ENCODE results near the gene ATP9A. TPM values are rescaled to one million over a fixed set of nuclear protein-coding genes. Genes with fewer than 3 reads are reported as not detected.

ATP9A gene
- total RNA-seq, 1 donor from 2014 or later: 37.6 TPM

DNA sequence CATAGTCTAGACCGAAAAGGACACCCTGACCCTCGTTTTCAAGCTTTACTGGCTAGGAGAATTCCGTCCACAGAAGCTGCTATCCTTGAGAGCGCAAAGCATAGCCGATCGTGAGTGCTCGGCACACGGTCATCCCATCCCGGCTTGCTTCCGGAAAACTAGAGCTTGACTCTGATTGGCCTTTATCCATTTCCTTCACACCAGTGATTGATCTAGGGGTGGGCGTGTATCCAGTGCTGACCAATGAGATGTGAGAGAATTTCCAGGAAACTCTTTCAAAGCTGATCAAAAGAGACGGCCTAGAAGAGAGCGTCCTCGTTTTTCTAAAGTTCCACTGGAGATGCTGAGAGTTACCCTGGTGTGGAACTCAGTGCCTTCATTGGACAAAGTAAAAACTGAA lies 184.7 kb downstream of the ATP9A start:
- no peak for DNase-seq (ENCODE audit: low read depth)
- TF ChIP-seq, protein P1, sequence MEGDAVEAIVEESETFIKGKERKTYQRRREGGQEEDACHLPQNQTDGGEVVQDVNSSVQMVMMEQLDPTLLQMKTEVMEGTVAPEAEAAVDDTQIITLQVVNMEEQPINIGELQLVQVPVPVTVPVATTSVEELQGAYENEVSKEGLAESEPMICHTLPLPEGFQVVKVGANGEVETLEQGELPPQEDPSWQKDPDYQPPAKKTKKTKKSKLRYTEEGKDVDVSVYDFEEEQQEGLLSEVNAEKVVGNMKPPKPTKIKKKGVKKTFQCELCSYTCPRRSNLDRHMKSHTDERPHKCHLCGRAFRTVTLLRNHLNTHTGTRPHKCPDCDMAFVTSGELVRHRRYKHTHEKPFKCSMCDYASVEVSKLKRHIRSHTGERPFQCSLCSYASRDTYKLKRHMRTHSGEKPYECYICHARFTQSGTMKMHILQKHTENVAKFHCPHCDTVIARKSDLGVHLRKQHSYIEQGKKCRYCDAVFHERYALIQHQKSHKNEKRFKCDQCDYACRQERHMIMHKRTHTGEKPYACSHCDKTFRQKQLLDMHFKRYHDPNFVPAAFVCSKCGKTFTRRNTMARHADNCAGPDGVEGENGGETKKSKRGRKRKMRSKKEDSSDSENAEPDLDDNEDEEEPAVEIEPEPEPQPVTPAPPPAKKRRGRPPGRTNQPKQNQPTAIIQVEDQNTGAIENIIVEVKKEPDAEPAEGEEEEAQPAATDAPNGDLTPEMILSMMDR (IDR thresholded peaks at IDR 0.05; ENCODE audit: insufficient read depth, low read length, poor library complexity, severe bottlenecking): no peak
- Histone ChIP-seq H3K36me3 (ENCODE audit: control insufficient read depth, insufficient read depth, low read length) (no peaks in the 10 kb centered on the region), H3K27me3 (ENCODE audit: control insufficient read depth, insufficient read depth, low read length) (no peaks in the 10 kb centered on the region), H3K4me3 (ENCODE audit: low read depth, low read length) (no peak overlapping the region)

DNA sequence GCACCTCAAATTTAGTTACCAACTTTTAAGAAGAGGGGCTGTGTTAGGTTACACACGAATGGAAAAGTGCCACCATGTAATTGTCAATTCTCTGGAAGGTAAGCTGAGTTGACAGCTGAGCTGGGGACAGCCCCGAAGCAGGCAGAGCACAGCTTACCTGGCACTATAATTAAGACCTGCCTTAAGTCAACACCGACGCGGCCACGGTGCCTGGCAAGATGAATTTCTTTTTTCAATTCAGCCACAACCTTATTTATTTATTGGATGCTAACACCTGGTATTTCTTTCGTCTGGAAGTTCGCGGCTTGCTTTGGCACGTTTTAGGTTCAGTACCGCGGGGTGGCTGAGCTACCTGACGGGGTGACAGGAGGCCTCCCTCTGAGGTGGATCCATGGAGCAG lies 185.1 kb downstream of the ATP9A start:
- no peak overlapping the region for H3K4me3 ChIP-seq (ENCODE audit: low read depth, low read length)
- DNase-seq (ENCODE audit: low read depth): no peak
- TF ChIP-seq, protein P1 (IDR thresholded peaks at IDR 0.05; ENCODE audit: insufficient read depth, low read length, poor library complexity, severe bottlenecking): no peak
- no peaks in the 10 kb centered on the region for H3K36me3 ChIP-seq (ENCODE audit: control insufficient read depth, insufficient read depth, low read length)
- H3K27me3 ChIP-seq (ENCODE audit: control insufficient read depth, insufficient read depth, low read length): no peaks in the 10 kb centered on the region

DNA sequence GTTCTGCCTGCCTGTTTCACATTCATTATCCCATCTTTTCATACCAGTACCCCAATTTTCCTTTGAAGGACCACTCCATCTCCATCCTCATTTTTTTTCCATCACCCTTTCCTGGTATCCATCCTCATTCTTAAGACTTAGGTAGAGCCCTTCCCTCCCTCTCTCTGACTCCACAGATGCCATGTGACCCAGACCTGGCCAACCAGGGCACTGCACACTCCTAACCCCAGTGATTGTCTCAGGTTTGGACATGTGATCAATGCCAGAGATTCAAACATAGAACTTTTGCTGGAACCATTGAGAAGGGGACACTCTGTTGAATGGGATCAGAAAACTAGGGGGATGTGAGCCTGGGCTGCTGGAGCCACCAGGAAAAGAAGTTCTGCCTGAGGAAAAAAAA lies 186.6 kb downstream of the ATP9A start:
- TF ChIP-seq, protein P1 (IDR thresholded peaks at IDR 0.05; ENCODE audit: insufficient read depth, low read length, poor library complexity, severe bottlenecking): no peak
- DNase-seq (ENCODE audit: low read depth): no peak
- no peaks in the 10 kb centered on the region for H3K36me3 ChIP-seq (ENCODE audit: control insufficient read depth, insufficient read depth, low read length)
- H3K27me3 ChIP-seq (ENCODE audit: control insufficient read depth, insufficient read depth, low read length): no peaks in the 10 kb centered on the region
- no peak overlapping the region for H3K4me3 ChIP-seq (ENCODE audit: low read depth, low read length)

DNA sequence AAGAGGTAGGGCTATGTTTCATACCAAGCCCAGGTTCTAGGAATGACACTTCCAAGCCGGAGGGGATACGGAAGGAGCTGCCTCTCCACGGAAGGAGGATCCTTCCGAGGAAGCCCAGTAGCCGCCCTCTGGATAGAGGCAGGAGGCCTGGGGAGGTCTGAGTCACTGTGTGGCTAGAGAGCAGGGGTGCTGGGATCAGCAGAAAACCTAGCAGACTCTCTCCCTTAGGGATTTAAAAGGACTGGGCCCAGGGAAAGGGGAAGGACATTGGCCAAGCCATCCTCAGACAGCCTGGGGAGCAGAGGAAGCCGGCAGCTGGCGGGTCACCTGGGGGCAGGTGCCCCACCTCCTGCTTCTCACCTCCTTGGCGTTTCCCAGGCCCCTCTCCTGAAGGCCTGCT lies 189.1 kb downstream of the ATP9A start:
- Histone ChIP-seq H3K27me3 (ENCODE audit: control insufficient read depth, insufficient read depth, low read length) (no peaks in the 10 kb centered on the region), H3K4me3 (ENCODE audit: low read depth, low read length) (no peak overlapping the region), H3K36me3 (ENCODE audit: control insufficient read depth, insufficient read depth, low read length) (no peaks in the 10 kb centered on the region)
- no peak for DNase-seq (ENCODE audit: low read depth)
- TF ChIP-seq, protein P1 (IDR thresholded peaks at IDR 0.05; ENCODE audit: insufficient read depth, low read length, poor library complexity, severe bottlenecking): no peak

DNA sequence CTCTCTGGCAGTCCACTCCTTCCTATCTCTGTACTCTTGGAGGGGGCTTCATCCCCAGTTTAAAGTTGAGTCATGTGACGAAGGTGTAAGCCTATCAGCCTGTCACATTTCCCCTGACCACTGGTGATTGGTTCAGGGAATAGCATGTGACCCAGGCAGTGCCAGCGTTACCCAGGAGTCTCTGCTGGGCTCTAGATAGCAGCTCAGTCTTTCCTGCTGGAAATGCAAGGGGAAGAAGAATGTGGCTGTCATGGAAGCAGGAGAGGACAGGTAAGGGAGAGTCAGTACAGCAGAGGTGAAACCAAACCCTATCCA lies 190.1 kb downstream of the ATP9A start:
- no peaks in the 10 kb centered on the region for H3K36me3 ChIP-seq (ENCODE audit: control insufficient read depth, insufficient read depth, low read length)
- H3K4me3 ChIP-seq (ENCODE audit: low read depth, low read length): no peak overlapping the region
- H3K27me3 ChIP-seq (ENCODE audit: control insufficient read depth, insufficient read depth, low read length): no peaks in the 10 kb centered on the region
- TF ChIP-seq, protein P1 (IDR thresholded peaks at IDR 0.05; ENCODE audit: insufficient read depth, low read length, poor library complexity, severe bottlenecking): no peak
- DNase-seq (ENCODE audit: low read depth): no peak

DNA sequence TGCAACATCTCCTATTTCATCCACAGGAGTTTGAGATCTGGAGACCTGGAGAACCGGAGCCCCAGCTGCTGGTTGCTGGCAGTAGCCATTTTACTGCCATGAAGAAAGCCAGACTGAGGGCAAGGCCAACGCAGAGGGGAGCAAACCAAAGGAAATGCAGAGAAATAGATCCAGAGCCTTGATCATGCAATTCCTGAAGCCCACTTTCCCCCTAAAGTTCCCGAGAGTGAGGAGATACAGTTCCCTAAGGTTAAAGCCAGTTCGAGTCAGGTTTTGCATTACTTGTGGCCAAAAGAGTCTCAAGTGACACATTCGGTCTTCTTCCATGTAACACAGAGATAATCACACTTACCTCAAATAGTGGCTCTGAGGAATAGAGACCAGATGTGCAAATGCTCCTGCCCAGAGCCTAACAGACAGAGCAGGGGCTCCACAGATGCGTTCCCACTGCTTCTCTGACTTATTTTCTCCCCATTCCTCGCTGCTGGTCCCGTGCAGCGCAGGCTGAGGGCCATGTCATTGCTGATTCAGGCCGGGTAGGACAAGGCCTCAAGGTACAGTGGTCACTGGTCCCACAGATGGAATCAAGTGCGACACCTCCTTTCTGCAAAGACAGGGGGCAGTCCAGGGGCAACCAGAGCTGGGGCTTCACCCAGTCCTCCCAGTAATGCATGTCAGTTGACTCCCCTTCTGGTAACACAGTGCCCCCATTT lies 190.6 kb downstream of the ATP9A start:
- TF ChIP-seq, protein P1 (IDR thresholded peaks at IDR 0.05; ENCODE audit: insufficient read depth, low read length, poor library complexity, severe bottlenecking): no peak
- Histone ChIP-seq H3K4me3 (ENCODE audit: low read depth, low read length) (no peak overlapping the region), H3K27me3 (ENCODE audit: control insufficient read depth, insufficient read depth, low read length) (no peaks in the 10 kb centered on the region), H3K36me3 (ENCODE audit: control insufficient read depth, insufficient read depth, low read length) (no peaks in the 10 kb centered on the region)
- no peak for DNase-seq (ENCODE audit: low read depth)
